M059J (cell line): ENCODE results near the gene CLEC4E. TPM values are rescaled to one million over a fixed set of nuclear protein-coding genes. Genes with fewer than 3 reads are reported as not detected.
"Not testable (repeated sequence)": the region's sequence is repeated elsewhere in the genome, so short reads cannot be mapped to it uniquely, and the experiment has no call there.

ENCODE experiments used
- DNase-seq: peaks from one replicate; pipeline ENCODE4 v3.0.0-alpha.2; 2012; ENCODE audit warnings: low read depth
- total RNA-seq: library from RNA; depleted of rRNA; stranded (reverse); fragments of >200 nt; shearing (Covaris generic); gene quantifications from 2 replicates; pipeline ENCODE4 v1.2.3, GENCODE V29; 2014; rRNA removed

CLEC4E gene, protein sequence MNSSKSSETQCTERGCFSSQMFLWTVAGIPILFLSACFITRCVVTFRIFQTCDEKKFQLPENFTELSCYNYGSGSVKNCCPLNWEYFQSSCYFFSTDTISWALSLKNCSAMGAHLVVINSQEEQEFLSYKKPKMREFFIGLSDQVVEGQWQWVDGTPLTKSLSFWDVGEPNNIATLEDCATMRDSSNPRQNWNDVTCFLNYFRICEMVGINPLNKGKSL
- not detected in 2 replicates for total RNA-seq

- DNase-seq, result not testable (repeated sequence)
Observed at GRCh38 chr12:8540831-8541230, at the start of gene CLEC4E. Gene CLEC4E (minus strand): TSS chr12:8540905. CDS start chr12:8540797, 108 bp downstream.

DNA sequence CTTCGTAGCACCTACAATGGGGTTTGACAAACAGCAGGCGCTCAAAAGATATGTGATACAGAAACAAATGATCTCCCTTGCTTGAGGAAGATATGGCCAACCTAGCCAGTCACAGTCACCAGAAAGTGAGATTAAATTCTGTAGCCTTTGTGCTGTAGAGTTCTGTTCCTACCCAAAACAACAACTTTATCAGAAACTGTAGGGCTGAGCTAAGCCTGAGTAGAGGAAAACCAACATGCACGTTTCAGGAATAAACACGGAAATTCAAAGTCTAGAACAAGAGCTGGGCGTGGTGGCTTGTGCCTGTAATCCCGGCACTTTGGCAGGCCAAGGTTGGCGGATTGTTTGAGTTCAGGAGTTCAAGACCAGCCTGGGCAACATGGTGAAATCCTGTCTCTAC is 49.0 kb upstream of the CLEC4E start:
- DNase-seq, result no peak

GRCh38 chr12:8584478-8584877 is 43.8 kb upstream of the CLEC4E start:
- DNase-seq, result not testable (repeated sequence)

DNA sequence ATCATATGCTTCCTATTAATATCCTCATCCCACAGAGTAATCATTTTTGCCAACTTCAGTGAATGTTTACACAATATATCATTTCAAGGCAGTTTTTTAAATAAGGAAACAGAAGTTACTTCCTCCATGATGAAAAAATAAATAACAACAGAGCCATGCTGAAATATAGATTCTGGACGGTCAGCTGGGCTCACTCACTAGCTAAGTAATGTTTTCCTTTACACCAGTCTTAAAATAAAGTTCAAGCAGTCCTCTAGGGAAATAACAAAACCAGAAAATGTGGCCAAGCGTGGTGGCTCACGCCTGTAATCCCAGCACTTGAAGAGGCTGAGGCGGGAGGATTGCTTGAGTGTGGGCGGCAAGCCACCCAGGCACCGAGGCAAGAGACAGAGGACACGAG is 43.3 kb upstream of the CLEC4E start:
- DNase-seq, result no peak

- no peak for DNase-seq
Observed at GRCh38 chr12:8581098-8581784, 40.5 kb upstream of the CLEC4E start.

DNA sequence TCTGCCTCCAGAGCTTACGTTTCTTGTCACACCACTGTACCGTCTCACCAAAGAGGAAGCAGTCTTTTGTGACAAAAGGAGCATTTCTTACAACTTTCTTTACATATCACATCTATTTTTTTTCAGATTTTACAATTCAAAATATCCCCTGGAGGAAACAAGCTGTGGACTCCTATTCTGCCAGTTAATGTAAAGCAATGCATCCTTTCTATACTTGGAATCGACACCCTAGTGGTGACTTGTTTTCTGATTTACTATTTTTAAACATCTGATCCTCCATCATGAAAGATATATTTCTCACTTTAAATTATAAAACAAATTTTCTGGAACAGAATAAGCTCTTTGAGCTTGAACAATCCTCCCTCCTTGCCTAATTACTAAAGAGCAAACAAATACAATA is 37.2 kb upstream of the CLEC4E start:
- DNase-seq, result no peak

DNA sequence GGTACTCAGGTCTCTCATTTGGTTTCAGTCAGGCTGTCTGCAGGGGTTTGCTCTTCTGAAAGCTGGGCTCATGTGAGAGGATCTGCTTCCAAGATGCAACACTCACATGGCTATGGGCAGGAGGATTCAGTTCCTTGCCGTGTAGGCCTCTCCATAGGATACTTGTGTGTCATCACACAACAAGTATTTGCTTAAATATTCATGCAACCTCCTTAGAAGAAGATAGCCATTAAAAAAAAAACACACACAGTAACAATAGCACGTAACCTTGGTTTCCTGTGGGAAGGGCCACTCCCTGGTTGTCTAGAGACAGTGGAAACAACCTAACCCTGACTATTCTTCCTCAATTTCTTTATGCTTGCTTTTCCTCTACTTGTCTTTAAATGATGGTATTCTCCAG is 31.8 kb upstream of the CLEC4E start:
- no peak for DNase-seq

DNA sequence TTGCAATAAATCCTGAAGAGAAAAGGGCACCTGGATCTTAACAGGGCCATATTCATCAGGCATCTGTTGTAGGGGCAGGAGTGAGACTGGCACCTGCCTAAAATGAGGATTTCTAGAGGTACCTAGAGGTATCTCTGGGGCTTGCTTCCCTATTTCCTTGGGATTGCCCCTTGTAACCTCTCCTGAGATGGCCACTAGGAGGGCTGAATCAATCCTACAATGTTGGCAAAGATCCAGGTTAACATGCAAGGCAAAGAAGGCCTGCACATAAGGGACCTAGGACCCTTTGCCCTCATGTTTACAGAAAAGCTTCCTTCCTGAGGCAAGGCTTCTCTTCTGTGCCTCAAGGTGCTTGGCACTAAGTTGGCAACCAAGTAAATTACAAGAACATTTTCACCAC is 25.8 kb upstream of the CLEC4E start:
- DNase-seq, result no peak

GRCh38 chr12:8566052-8566451 is 25.3 kb upstream of the CLEC4E start:
- DNase-seq, result not testable (repeated sequence)

- DNase-seq, result no peak
Observed at GRCh38 chr12:8564656-8565055, 24.0 kb upstream of the CLEC4E start.

- no peak for DNase-seq
Observed at GRCh38 chr12:8563356-8563755, 22.7 kb upstream of the CLEC4E start.

GRCh38 chr12:8562310-8562709 is 21.6 kb upstream of the CLEC4E start:
- no peak for DNase-seq

GRCh38 chr12:8561011-8561410 is 20.3 kb upstream of the CLEC4E start:
- DNase-seq, result no peak

DNA sequence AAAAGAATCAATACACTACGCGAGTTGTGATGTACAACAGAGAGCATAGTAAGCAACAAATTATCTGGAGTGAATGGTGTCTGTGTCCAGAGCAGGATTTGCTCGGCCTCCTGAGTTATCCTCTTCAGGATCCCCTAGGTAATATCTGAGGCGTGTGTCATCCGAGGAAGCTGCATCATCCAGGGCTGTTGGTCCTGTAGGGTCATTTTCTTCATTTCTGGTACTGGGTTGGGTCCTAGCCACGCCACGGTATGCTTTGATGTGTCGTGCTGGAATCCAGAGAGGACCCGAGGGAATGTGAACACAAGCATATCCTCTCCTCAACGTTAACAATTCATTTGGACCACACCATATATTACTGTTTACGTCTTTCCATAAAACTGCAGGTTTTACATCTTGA is 19.0 kb upstream of the CLEC4E start:
- no peak for DNase-seq

DNA sequence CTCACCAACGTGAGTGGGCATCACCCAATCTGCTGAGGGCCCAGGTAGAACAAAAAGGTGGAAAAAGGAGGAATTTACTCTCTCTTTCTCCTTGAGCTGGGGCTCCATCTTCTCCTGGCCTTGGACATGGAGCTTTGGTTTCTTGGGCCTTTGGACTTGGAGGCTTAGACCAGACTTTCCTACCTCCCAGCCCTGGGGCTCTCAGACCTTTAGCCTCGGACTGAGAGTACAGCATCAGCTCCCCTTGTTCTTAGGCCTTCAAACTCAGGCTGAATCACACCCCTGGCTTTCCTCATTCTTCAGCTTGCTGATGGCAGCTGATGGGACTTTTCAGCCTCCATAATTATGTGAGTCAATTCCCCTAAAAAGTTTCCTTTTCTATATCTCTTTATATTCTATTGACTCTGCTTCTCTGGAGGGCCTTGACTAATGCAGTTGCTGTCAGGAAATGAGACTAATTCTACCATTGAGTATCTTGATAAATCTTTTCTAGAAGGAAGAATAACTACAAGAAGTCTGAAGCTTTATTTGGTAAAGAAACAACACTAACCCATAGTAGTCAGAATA is 15.9 kb upstream of the CLEC4E start:
- DNase-seq, result no peak

GRCh38 chr12:8554451-8555195 is 13.9 kb upstream of the CLEC4E start:
- peak; percentile 41 for DNase-seq

DNA sequence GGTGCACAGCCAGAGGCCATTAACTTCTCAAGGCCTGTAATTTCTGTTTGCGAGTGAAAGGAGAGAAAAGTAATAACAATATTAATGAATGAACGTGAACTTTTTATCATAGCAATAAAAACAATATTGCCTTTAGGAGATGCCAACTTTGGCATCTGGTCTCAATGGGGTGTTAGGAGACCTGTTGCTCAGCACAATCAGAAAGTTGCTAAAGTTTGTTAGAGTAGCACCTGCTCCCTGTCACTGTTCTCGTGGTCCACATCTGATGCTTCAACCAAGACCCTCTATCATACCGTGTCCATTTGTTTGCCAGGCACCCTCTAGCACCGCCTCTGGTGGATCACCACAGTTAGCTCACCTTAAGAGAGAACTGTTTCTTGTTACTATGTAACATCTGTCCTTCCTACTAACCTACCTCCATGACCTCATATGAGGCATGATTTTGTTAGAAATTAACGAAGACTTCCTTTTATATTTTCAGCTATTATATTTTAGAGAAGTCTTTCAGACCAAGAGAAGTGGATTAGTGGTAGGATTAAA is 12.5 kb upstream of the CLEC4E start:
- no peak for DNase-seq

DNA sequence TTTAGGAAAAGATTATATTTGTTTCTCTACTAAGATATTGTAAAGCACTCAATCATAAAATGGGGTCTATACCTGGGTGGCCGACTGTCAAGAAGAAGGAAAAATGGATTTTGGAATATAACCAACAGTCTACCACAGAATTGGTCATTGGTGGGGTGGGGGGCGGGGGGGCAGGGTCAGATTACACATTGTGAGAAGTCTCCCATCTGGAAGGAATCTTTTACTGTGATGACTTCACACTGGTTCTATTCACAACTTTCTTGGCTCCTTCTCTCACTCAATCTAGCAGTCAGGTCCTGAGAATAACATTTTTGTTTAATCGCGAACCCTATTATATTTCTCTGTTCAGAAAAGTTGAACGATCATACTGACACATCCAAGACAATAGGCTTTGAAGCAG is 8.7 kb upstream of the CLEC4E start:
- no peak for DNase-seq

- no peak for DNase-seq
Observed at GRCh38 chr12:8548192-8548591, 7.5 kb upstream of the CLEC4E start.

DNA sequence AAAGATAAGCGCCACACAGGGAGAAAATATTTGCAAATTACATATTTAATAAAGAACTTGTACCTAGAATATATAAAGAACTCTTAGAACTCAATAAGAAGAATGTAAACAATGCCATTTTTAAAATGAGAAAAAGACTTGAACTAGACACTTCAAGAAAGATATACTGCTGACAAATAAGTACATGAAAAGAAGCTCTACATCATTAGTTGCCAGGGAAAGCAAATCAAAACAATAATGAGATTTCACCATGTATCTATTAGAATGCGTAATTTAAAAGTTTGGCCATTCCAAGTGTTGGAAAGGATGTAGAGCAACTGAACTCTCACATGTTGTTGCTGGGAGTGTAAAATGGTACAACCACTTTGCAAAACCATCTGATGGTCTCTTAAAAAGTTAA is 6.9 kb upstream of the CLEC4E start:
- no peak for DNase-seq

DNA sequence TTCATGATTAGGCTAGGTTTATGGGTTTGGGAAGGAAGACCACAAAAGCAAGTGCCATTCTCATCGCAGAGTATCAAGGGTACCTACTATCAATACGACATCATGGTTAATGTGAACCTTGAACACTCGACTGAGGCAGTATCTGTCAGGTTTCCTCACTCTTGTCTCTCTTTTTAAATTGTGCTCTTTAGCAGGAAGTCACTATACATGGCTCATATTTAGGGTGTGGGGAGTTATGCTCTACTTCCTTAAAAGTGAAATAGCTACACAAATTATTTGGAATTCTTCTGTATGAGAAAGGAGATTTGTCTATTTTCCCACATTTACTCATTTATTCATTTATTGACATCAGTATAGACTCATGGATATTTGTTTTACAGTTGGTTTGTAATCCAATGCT is 5.9 kb upstream of the CLEC4E start:
- no peak for DNase-seq

DNA sequence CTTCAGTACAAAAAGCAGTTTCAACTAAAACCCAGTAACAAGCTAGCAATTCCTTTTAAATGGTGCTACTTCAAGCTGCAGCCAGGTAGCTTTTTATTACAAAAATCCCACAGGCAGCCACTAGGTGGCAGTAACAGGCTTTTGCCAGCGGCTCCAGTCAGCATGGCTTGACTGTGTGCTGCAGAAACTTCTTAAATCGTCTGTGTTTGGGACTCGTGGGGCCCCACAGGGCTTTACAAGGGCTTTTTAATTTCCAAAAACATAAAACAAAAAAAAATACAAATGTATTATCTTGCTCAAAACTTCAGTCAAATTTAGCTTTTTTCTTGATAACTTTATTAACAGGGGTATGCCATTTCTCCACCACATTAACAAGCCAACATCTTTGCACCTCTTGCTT is 3.6 kb upstream of the CLEC4E start:
- peak; percentile 44 for DNase-seq
